22Rv1 (cell line): Measurements from ENCODE around the gene STX4.

Source experiments
- H3K27ac ChIP-seq: fragments of 450-650 bp; 2 replicates; pipeline ENCODE4 v1.5.1; 2017
- ZFX ChIP-seq: fragments of 450-650 bp; IDR thresholded peaks from 2 replicates; pipeline ENCODE4 v1.6.1; 2017; ENCODE audit warnings: antibody characterized with exemption, borderline replicate concordance
- TF ChIP-seq, protein P1 (sequence below): fragments of 450-650 bp; IDR thresholded peaks from 2 replicates; pipeline ENCODE4 v1.5.1; 2017; ENCODE audit warnings: mild to moderate bottlenecking

Gene STX4

DNA sequence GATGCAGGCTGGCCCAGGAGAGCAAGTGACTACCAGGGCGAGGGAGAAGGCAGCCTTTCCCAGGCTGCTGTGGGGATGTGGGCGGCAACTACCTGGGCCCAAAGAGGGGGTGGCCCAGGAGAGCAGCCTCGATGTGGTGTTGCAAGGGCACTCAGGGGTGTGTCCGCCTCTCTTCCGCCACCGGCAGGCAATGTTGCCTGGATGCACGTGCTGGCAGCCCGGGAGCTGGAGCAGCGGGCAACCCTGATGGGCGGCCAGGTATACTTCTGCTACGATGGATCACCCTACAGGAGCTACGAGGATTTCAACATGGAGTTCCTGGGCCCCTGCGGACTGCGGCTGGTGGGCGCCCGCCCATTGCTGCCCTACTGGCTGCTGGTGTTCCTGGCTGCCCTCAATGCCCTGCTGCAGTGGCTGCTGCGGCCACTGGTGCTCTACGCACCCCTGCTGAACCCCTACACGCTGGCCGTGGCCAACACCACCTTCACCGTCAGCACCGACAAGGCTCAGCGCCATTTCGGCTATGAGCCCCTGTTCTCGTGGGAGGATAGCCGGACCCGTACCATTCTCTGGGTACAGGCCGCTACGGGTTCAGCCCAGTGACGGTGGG, 45.7 kb upstream of the STX4 start:
- H3K27ac ChIP-seq = no peak overlapping the region
- TF ChIP-seq ZFX = no peak
- TF ChIP-seq, protein P1, sequence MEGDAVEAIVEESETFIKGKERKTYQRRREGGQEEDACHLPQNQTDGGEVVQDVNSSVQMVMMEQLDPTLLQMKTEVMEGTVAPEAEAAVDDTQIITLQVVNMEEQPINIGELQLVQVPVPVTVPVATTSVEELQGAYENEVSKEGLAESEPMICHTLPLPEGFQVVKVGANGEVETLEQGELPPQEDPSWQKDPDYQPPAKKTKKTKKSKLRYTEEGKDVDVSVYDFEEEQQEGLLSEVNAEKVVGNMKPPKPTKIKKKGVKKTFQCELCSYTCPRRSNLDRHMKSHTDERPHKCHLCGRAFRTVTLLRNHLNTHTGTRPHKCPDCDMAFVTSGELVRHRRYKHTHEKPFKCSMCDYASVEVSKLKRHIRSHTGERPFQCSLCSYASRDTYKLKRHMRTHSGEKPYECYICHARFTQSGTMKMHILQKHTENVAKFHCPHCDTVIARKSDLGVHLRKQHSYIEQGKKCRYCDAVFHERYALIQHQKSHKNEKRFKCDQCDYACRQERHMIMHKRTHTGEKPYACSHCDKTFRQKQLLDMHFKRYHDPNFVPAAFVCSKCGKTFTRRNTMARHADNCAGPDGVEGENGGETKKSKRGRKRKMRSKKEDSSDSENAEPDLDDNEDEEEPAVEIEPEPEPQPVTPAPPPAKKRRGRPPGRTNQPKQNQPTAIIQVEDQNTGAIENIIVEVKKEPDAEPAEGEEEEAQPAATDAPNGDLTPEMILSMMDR = no peak

DNA sequence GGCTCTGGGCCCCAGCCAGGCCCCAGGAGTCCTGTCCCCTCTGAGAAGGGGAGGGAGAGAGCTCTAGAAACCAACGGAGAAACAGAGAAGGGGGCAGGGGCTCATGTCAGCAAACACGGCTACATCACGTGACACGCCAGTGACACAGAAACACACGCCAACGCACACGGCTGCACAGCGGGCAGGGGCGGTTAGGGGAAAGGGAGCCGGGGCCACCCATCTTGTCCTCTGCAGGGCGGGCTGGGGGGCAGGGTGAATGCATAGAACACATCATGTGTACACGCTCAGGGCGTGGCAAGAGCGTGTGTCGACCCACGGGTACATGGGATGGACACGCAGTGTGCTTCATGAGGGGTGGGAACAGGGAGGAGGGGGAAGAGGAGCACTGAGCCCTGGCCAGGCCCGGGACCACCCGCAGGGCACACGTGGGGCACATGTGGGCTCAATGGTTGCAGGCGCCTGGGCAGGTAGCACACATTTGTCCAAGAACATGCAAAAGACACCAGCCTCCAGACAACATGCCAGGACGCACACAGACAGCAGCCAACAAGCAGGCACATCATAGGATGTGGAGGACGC, 43.8 kb upstream of the STX4 start:
- no peak overlapping the region for H3K27ac ChIP-seq
- TF ChIP-seq ZFX = no peak
- TF ChIP-seq, protein P1 = no peak

DNA sequence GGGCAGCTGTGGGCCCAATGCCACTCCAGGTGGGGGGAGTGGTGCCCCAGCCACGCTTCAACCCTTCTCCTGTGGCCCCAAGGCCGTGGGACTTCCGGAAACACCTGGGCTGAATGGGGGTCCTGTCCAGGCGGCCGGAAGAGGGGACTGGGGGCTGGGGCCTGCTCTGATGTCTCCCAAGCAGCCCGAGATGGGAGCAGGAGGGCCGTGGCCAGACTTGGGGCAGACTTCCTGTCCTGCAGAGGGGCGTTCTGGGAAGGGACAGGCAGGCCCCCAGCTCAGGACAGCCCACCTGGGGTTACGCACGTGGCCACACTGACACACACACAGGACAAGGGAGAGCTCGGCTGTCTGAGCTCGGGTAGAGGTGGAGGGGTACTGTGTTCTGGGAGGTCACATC, 43.3 kb upstream of the STX4 start:
- H3K27ac ChIP-seq = no peak overlapping the region
- TF ChIP-seq, protein P1 = no peak
- no peak for TF ChIP-seq ZFX

DNA sequence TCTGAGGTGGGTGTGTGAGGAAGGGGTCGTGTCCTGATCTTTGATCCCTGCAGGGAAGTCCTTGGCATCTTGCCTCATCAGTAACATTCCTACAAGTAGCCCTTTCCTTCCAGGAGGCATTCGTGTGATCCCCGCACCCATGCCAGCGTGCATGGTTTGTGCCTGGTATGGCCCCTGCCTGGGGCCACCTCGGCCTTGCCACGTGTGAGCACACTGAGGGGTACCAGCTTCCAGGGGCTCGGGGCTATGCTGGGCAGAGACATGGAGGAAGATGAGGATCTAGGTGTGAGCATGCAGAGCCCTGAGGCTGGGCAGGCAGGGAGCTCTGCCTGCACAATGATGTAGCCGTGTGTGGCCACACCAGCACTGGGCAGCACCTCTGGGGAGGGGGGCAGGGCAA, 42.3 kb upstream of the STX4 start:
- TF ChIP-seq ZFX = no peak
- TF ChIP-seq, protein P1 = no peak
- H3K27ac ChIP-seq = no peak overlapping the region

GRCh38 chr16:30992276-30992780, 41.0 kb upstream of the STX4 start:
- no peak overlapping the region for H3K27ac ChIP-seq
- no peak for TF ChIP-seq ZFX
- TF ChIP-seq, protein P1 = no peak

DNA sequence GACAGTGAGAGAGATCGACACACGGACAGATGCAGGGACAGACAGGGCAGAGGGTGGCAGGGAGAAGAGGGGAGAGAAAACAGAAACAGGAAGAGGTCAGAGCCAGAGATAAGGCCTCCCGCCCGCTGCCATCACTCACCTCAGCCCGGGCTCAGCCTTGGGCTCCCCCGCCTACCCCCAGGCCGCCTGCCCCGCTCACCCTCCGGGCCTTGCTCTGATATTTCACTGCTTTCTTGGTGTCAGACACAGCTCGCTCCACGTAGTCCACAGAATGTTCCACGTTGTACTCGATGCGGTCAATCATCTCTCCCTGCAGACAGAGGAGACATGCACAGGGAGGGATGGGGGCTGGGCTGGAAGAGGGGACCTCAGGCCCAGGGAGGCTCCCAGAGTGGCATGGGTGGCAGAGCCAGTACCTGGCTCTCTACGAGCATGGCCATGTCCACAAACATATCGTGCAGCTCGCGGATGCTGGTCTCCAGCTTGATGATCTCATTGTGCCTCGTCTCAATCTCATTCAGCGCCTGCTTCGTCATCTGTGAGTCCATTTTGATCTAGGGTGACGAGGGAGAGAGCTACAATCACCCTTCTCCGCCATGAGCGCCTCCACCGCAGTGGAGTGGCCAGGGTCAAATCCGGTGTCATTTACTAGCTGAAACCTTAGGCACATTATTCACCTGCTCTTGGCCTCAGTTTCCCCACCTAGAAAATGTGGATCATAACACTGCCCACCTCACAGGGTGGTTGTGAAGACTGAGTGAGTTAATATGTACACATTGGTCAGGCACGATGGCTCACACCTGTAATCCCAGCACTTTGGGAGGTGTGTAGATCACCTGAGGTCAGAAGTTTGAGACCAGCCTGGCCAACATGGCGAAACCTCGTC, 40.2 kb upstream of the STX4 start:
- no peak overlapping the region for H3K27ac ChIP-seq
- TF ChIP-seq ZFX = no peak
- TF ChIP-seq, protein P1 = no peak
